SK-N-SH (cell line): ENCODE data around the gene ELMO1. TPM values are rescaled to one million over a fixed set of nuclear protein-coding genes. Genes with fewer than 3 reads are reported as not detected.
A peak's percentile ranks its signal among the peaks of the same experiment; 100 is the strongest.

Experiments used
- CTCF ChIA-PET: fragments of 300-600, 350-600 bp; formaldehyde crosslinking; extraction: SDS; loops from one replicate; lab custom pipeline; 2021; lab: Yijun Ruan, JAX
- POLR2A ChIA-PET: fragments of 350-600 bp; sonication (Branson Sonifier 250); formaldehyde crosslinking; extraction: SDS; loops from one replicate; lab custom pipeline; 2020; ENCODE audit warnings: antibody characterized with exemption, inconsistent platforms; lab: Yijun Ruan, JAX
- DNase-seq: peaks from one replicate; pipeline ENCODE4 v3.0.0; 2012
- H2AFZ ChIP-seq: fragments of 200-600 bp; sonication (generic); 2 replicates; pipeline ENCODE4 v1.8.1; 2016; ENCODE audit warnings: antibody characterized with exemption, mild to moderate bottlenecking, low read depth
- H3F3A ChIP-seq: fragments of 200-600 bp; sonication (generic); replicated peaks from 2 replicates; pipeline ENCODE3; 2016; ENCODE audit warnings: antibody characterized with exemption, mild to moderate bottlenecking; ENCODE audit not compliant: insufficient read depth
- H3K27ac ChIP-seq, 2 experiments: fragments of 200-500 bp in 1 of 2; fragments of 200-600 bp in 1 of 2; sonication (Bioruptor generic) in 1 of 2; sonication (generic), shearing (Covaris generic) in 1 of 2; 2 replicates each; pipeline versions ENCODE4 v1.5.1 to v1.6.1; 2014 to 2016; ENCODE audit warnings: low read depth in 2 of 2, inconsistent platforms in 1 of 2, low read length in 1 of 2, mild to moderate bottlenecking in 1 of 2, mixed read lengths in 1 of 2
- H3K27me3 ChIP-seq: fragments of 200-600 bp; sonication (generic), shearing (Covaris generic); 2 replicates; pipeline ENCODE4 v1.6.1; 2016; ENCODE audit warnings: mixed run types; ENCODE audit not compliant: insufficient read depth
- H3K36me3 ChIP-seq, 2 experiments: fragments of 200-500 bp in 1 of 2; fragments of 200-600 bp in 1 of 2; sonication (Bioruptor generic) in 1 of 2; sonication (generic) in 1 of 2; replicated peaks in 1 of 2; 2 replicates each; pipeline versions ENCODE3 to v1.5.1; 2014 to 2016; ENCODE audit warnings: low read length in 1 of 2, mild to moderate bottlenecking in 1 of 2; ENCODE audit not compliant: insufficient read depth in 2 of 2, control insufficient read depth in 1 of 2
- H3K4me1 ChIP-seq, 2 experiments: fragments of 200-500 bp in 1 of 2; fragments of 200-600 bp in 1 of 2; sonication (Bioruptor generic) in 1 of 2; sonication (generic), shearing (Covaris generic) in 1 of 2; 2 replicates each; pipeline versions ENCODE4 v1.5.1 to v1.6.1; 2014 to 2016; ENCODE audit warnings: low read depth in 1 of 2, low read length in 1 of 2, mixed run types in 1 of 2; ENCODE audit not compliant: insufficient read depth in 2 of 2, control insufficient read depth in 1 of 2
- H3K4me2 ChIP-seq: fragments of 200-600 bp; sonication (generic), shearing (Covaris generic); 2 replicates; pipeline ENCODE4 v1.6.1; 2017; ENCODE audit warnings: mixed run types
- H3K4me3 ChIP-seq, 2 experiments: fragments of 200-500 bp in 1 of 2; fragments of 200-600 bp in 1 of 2; sonication (Bioruptor generic) in 1 of 2; sonication (generic), shearing (Covaris generic) in 1 of 2; 2 replicates each; pipeline versions ENCODE4 v1.5.1 to v1.8.1; 2014 to 2016; ENCODE audit warnings: low read depth in 2 of 2, inconsistent platforms in 1 of 2, low read length in 1 of 2, mild to moderate bottlenecking in 1 of 2, mixed read lengths in 1 of 2, moderate library complexity in 1 of 2
- H3K79me2 ChIP-seq: fragments of 200-600 bp; sonication (generic); 2 replicates; pipeline ENCODE4 v1.8.1; 2017; ENCODE audit warnings: mild to moderate bottlenecking; ENCODE audit not compliant: insufficient read depth
- H3K9ac ChIP-seq: fragments of 200-600 bp; sonication (generic); 2 replicates; pipeline ENCODE4 v1.6.1; 2017; ENCODE audit warnings: mixed run types
- H3K9me2 ChIP-seq: fragments of 200-600 bp; sonication (generic); 2 replicates; pipeline ENCODE4 v1.6.1; 2017; ENCODE audit warnings: mixed run types
- H3K9me3 ChIP-seq: fragments of 200-600 bp; sonication (generic); 2 replicates; pipeline ENCODE4 v1.6.1; 2017; ENCODE audit warnings: mixed run types, mild to moderate bottlenecking, moderate library complexity
- H4K20me1 ChIP-seq: fragments of 200-600 bp; sonication (generic); 2 replicates; pipeline ENCODE4 v1.6.1; 2017; ENCODE audit warnings: mild to moderate bottlenecking, mixed run types; ENCODE audit not compliant: insufficient read depth
- ELF1 ChIP-seq: IDR thresholded peaks from 2 replicates; pipeline ENCODE4 v1.4.0; 2012
- EZH2phosphoT487 ChIP-seq: fragments of 200-600 bp; sonication (generic); IDR thresholded peaks from 2 replicates; pipeline ENCODE4 v1.6.1; 2017; ENCODE audit warnings: low read depth, mixed run types, mild to moderate bottlenecking, antibody characterized with exemption, moderate library complexity, borderline replicate concordance
- FOXM1 ChIP-seq: IDR thresholded peaks from 2 replicates; pipeline ENCODE4 v1.4.0; 2012; ENCODE audit warnings: low read depth, mild to moderate bottlenecking
- GABPA ChIP-seq: IDR thresholded peaks from 2 replicates; pipeline ENCODE4 v1.4.0; 2012; ENCODE audit warnings: low read depth, mild to moderate bottlenecking
- JUND ChIP-seq: IDR thresholded peaks from 2 replicates; pipeline ENCODE4 v1.4.0; 2012
- NRF1 ChIP-seq: IDR thresholded peaks from 2 replicates; pipeline ENCODE4 v1.6.1; 2012; ENCODE audit warnings: low read depth, mild to moderate bottlenecking, low read length
- POLR2AphosphoS5 ChIP-seq: IDR thresholded peaks from 2 replicates; pipeline ENCODE4 v1.6.1; 2012; ENCODE audit warnings: low read depth, low read length
- RAD21 ChIP-seq: IDR thresholded peaks from 2 replicates; pipeline ENCODE4 v1.6.1; 2012; ENCODE audit warnings: mild to moderate bottlenecking, low read length
- RFX5 ChIP-seq: IDR thresholded peaks from 2 replicates; pipeline ENCODE4 v1.6.1; 2012; ENCODE audit warnings: mild to moderate bottlenecking, improper control_type of control experiment, low read length
- SMC3 ChIP-seq: IDR thresholded peaks from 2 replicates; pipeline ENCODE4 v1.6.1; 2012; ENCODE audit warnings: low read depth, low read length, improper control_type of control experiment
- TAF1 ChIP-seq: IDR thresholded peaks from 2 replicates; pipeline ENCODE4 v1.6.1; 2012; ENCODE audit warnings: low read depth, mild to moderate bottlenecking, low read length, moderate library complexity, borderline replicate concordance
- TEAD4 ChIP-seq: IDR thresholded peaks from 2 replicates; pipeline ENCODE4 v1.4.0; 2012; ENCODE audit warnings: mild to moderate bottlenecking, borderline replicate concordance; ENCODE audit not compliant: insufficient read depth
- WGBS: methylation state at CpG from one replicate; pipeline ENCODE4 v1.1.6; 2017; ENCODE audit warnings: low lambda C conversion rate; 5-methylcytosine and 5-hydroxymethylcytosine counted together
- polyA plus RNA-seq, 3 experiments: library from polyadenylated mRNA; depleted of rRNA; stranded (reverse); fragments of >200 nt; gene quantifications; 2 replicates each; pipeline ENCODE4 v1.2.3, GENCODE V29; 2012
- TF ChIP-seq, protein P1 (sequence below): fragments of 200-600 bp; sonication (generic); IDR thresholded peaks from 2 replicates; pipeline ENCODE4 v1.6.1; 2017; ENCODE audit warnings: antibody characterized with exemption, mild to moderate bottlenecking, moderate library complexity
- TF ChIP-seq, protein P2 (sequence below): fragments of 150-350 bp; IDR thresholded peaks from 2 replicates; pipeline ENCODE4 v1.6.1; 2017; ENCODE audit warnings: antibody characterized with exemption, low read length, low read depth, borderline replicate concordance
- TF ChIP-seq, protein P3 (sequence below): IDR thresholded peaks from 2 replicates; pipeline ENCODE4 v1.4.0; 2012; ENCODE audit warnings: low read depth
- TF ChIP-seq, protein P4 (sequence below): IDR thresholded peaks from 2 replicates; pipeline ENCODE4 v1.4.0; 2012; ENCODE audit warnings: low read depth, borderline replicate concordance
- TF ChIP-seq, protein P5 (sequence below): IDR thresholded peaks from 2 replicates; pipeline ENCODE4 v1.4.0; 2012; ENCODE audit warnings: low read depth, borderline replicate concordance

Gene ELMO1
- polyA plus RNA-seq, 1 of the 3 experiments (the other 2 are of a cell fraction) = 0.64 TPM

DNA sequence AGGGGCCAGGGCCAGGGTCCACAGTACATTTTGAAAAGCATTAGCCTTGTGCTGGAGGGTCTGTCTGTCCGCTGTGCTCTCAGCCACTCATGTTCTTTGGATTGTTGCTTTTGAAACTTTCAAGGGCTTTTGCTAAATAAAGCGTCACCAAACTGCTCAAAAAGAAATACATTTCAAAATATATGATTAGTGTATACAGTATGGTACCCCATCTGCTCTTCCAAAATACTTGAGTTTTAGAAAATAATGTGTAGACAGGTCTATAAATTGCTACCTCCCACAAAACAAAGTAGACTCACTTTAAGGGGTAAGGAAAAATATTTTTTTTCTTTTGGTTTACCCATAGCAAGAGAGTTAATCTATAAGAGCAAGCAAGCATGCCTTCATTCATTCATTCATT lies 530.1 kb downstream of the ELMO1 start:
- no peaks in the 10 kb centered on the region for H3F3A ChIP-seq
- no peaks in the 10 kb centered on the region for H3K27me3 ChIP-seq
- H3K36me3 ChIP-seq = no peaks in the 10 kb centered on the region
- H3K9me3 ChIP-seq = no peaks in the 10 kb centered on the region
- no peak overlapping the region for H3K9ac ChIP-seq
- H3K9me2 ChIP-seq = no peaks in the 10 kb centered on the region
- DNase-seq = no peak
- no peak overlapping the region for H3K4me2 ChIP-seq
- ChIA-PET CTCF (interaction anchor here (1.1 kb wide), 1 partner anchor 431 kb away, joined by 4 read pairs; no protein-coding TSS in a partner anchor), POLR2A (no interaction called here)
- WGBS = 30% methylated on average over 2 of the region's 2 CpGs
- H3K27ac ChIP-seq = peak overlapping the region in 1 of 2 experiments; percentile 34; a peak in 1 of 4 replicates
- H4K20me1 ChIP-seq = no peaks in the 10 kb centered on the region
- H3K4me3 ChIP-seq = no peak overlapping the region
- no peak overlapping the region for H2AFZ ChIP-seq
- TF ChIP-seq GABPA = no peak
- TF ChIP-seq, protein P1, sequence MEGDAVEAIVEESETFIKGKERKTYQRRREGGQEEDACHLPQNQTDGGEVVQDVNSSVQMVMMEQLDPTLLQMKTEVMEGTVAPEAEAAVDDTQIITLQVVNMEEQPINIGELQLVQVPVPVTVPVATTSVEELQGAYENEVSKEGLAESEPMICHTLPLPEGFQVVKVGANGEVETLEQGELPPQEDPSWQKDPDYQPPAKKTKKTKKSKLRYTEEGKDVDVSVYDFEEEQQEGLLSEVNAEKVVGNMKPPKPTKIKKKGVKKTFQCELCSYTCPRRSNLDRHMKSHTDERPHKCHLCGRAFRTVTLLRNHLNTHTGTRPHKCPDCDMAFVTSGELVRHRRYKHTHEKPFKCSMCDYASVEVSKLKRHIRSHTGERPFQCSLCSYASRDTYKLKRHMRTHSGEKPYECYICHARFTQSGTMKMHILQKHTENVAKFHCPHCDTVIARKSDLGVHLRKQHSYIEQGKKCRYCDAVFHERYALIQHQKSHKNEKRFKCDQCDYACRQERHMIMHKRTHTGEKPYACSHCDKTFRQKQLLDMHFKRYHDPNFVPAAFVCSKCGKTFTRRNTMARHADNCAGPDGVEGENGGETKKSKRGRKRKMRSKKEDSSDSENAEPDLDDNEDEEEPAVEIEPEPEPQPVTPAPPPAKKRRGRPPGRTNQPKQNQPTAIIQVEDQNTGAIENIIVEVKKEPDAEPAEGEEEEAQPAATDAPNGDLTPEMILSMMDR = no peak
- TF ChIP-seq, protein P2, sequence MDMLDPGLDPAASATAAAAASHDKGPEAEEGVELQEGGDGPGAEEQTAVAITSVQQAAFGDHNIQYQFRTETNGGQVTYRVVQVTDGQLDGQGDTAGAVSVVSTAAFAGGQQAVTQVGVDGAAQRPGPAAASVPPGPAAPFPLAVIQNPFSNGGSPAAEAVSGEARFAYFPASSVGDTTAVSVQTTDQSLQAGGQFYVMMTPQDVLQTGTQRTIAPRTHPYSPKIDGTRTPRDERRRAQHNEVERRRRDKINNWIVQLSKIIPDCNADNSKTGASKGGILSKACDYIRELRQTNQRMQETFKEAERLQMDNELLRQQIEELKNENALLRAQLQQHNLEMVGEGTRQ = no peak
- TF ChIP-seq, protein P3, sequence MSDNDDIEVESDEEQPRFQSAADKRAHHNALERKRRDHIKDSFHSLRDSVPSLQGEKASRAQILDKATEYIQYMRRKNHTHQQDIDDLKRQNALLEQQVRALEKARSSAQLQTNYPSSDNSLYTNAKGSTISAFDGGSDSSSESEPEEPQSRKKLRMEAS = no peak
- no peak for TF ChIP-seq SMC3
- no peak for TF ChIP-seq EZH2phosphoT487
- no peak for TF ChIP-seq RAD21
- no peak for TF ChIP-seq NRF1
- peaks cover 0 to 18% of the 10 kb centered on the region in 2 experiments; a peak in 2 of 4 replicates for H3K4me1 ChIP-seq
- no peaks in the 10 kb centered on the region for H3K79me2 ChIP-seq

DNA sequence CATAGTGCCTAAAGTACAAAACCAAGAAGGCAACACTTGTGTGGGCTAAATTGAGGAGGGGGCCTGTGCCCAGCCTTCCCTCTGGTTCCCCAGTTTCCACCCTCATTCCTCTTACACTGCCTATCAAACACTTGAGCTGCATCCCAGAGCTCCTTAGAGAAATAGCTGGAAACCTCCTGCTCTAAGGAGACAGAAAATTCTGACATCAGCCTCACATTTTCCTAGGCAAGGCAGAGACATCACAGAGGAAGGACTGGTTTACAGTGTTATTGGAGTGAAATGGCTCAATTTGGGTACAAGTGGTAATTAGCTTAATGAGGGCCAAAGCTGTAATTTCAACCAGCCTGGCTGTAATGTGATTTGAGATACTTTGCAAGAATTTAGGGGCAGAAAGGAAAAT lies 532.0 kb downstream of the ELMO1 start:
- CTCF ChIA-PET = interaction anchor here (0.6 to 2.7 kb wide), 10 partner anchors 8 to 475 kb away, joined by 3 to 8 read pairs (median 5); no protein-coding TSS in a partner anchor
- Histone ChIP-seq H3K27ac (no peak overlapping the region), H3K79me2 (no peaks in the 10 kb centered on the region), H3K4me3 (no peak overlapping the region), H3K4me1 (peaks cover 0 to 15% of the 10 kb centered on the region in 2 experiments; a peak in 2 of 4 replicates), H3K9me2 (no peaks in the 10 kb centered on the region), H3K27me3 (no peaks in the 10 kb centered on the region), H4K20me1 (no peaks in the 10 kb centered on the region), H2AFZ (no peak overlapping the region), H3K4me2 (no peak overlapping the region), H3K9me3 (no peaks in the 10 kb centered on the region), H3K9ac (no peak overlapping the region), H3K36me3 (peaks cover 0 to 3% of the 10 kb centered on the region in 2 experiments), H3F3A (no peaks in the 10 kb centered on the region)
- POLR2A ChIA-PET = no interaction called here
- DNase-seq = no peak
- TF ChIP-seq, protein P1 = no peak
- TF ChIP-seq, protein P2 = no peak
- TF ChIP-seq ELF1 = no peak
- no peak for TF ChIP-seq RFX5
- TF ChIP-seq POLR2AphosphoS5 = no peak
- no peak for TF ChIP-seq GABPA
- TF ChIP-seq TEAD4 = no peak
- TF ChIP-seq, protein P4, sequence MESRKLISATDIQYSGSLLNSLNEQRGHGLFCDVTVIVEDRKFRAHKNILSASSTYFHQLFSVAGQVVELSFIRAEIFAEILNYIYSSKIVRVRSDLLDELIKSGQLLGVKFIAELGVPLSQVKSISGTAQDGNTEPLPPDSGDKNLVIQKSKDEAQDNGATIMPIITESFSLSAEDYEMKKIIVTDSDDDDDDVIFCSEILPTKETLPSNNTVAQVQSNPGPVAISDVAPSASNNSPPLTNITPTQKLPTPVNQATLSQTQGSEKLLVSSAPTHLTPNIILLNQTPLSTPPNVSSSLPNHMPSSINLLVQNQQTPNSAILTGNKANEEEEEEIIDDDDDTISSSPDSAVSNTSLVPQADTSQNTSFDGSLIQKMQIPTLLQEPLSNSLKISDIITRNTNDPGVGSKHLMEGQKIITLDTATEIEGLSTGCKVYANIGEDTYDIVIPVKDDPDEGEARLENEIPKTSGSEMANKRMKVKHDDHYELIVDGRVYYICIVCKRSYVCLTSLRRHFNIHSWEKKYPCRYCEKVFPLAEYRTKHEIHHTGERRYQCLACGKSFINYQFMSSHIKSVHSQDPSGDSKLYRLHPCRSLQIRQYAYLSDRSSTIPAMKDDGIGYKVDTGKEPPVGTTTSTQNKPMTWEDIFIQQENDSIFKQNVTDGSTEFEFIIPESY = no peak
- TF ChIP-seq FOXM1 = no peak
- TF ChIP-seq, protein P3 = no peak
- no peak for TF ChIP-seq TAF1
- TF ChIP-seq JUND = no peak
- TF ChIP-seq, protein P5, sequence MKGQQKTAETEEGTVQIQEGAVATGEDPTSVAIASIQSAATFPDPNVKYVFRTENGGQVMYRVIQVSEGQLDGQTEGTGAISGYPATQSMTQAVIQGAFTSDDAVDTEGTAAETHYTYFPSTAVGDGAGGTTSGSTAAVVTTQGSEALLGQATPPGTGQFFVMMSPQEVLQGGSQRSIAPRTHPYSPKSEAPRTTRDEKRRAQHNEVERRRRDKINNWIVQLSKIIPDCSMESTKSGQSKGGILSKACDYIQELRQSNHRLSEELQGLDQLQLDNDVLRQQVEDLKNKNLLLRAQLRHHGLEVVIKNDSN = no peak
